GM12891 (cell line): ENCODE measurements around the gene PDE3A.

Experiments used
- POLR2A ChIP-seq: IDR thresholded peaks from 2 replicates; pipeline ENCODE4 v1.6.1; 2011; ENCODE audit warnings: low read depth, low read length, control low read depth
- POLR2AphosphoS5 ChIP-seq: IDR thresholded peaks from 2 replicates; pipeline ENCODE4 v1.6.1; 2011; ENCODE audit warnings: low read depth, low read length, control low read depth
- POU2F2 ChIP-seq: IDR thresholded peaks from 2 replicates; pipeline ENCODE4 v1.6.1; 2011; ENCODE audit warnings: low read depth, mild to moderate bottlenecking, control low read depth, low read length, moderate library complexity
- SPI1 ChIP-seq: IDR thresholded peaks from 2 replicates; pipeline ENCODE4 v1.6.1; 2011; ENCODE audit warnings: low read depth, low read length, control low read depth
- TAF1 ChIP-seq: IDR thresholded peaks from 2 replicates; pipeline ENCODE4 v1.6.1; 2011; ENCODE audit warnings: low read depth, low read length, control low read depth

DNA sequence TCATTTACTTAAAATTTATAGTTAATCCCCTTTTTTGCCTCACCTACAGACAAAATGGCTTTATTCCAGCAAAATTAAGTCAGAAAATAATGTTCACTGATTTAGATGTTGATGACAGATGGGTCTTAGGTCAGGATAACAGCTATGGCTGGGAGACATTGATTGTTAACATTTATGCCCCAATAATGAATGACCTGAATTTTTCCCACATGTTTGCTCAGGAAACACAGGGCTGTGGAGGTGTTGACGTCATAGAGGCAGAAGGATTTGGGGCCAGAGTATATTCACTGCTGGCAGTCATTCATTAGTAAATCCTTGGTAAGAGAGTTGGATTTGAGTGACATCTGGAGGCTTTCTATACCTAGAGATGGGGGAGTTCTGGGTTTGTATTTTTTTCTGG is 121.3 kb downstream of the PDE3A start:
- TF ChIP-seq POLR2AphosphoS5, result no peak
- TF ChIP-seq POLR2A, result no peak
- no peak for TF ChIP-seq TAF1
- TF ChIP-seq SPI1, result no peak
- TF ChIP-seq POU2F2, result no peak
